ENCODE measurements around the gene CHIC2.

Gene CHIC2

DNA sequence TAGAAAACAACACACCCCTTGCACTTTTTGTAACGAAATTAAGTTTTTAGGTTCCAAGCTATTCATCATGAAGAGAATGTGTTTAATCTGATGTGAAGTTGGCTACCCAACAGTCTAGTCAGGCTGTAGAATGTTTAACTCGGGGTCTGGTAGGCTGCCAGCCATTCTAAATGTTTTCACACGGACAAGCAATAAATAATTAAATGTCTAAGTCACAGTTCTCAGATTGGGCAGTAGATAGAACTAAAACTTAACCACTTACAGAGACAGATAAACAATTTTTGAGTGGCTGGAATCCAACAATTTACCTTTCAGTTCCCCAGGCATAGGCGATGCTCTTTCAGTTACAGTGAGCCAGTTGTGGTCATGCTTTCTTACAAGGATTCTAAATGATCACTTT is 66.5 kb downstream of the CHIC2 start:
- DNase-seq = no peak

DNA sequence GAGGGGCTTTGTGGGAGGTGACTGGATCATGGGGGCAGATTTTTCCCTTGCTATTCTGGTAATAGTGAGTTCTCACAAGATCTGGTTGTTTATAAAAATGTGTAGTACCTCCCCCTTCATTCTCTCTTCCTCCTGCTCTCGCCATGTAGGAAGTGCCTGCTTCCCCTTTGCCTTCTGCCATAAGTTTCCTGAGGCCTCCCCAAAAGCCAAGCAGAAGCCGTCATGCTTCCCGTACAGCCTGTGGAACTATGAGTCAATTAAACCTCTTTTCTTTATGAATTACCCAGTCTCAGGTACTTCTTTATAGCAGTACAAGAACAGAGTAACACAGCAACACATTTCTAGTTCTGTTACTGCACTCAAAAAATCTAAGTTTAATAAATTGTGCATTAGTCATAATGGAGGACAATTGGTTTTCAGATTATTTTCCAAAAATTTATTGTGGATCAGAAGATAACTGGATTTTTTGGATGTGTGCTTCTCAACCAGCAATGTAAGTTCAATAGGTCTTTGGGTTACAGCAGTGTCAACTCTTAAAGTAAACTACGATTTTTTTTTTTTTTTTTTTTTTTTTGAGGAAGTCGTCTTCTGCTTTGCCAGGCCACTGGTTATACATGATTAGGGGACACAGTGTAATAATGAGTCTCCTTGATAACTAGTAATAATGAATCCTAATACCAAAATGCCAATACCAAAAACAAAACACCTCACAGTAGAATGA is 69.9 kb downstream of the CHIC2 start:
- DNase-seq = no peak

DNA sequence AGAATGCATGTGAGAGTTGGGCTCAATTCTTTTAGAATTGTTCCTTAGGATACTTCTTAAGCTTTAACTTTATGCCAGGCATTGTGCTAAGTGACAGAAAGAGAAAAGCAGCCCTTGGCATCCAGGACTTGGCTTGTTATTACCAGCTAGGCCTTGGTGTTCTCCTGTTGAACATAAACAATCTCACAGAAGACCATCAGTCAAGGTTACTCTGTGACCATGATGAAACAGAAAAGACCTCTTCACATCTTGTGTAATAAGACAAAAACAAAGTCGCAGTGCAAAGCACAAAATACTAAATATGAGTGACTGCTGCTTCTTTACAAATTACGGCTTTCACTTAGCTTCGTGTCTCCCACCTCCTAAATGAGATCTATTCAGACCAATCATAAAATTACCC is 71.6 kb downstream of the CHIC2 start:
- DNase-seq = no peak

DNA sequence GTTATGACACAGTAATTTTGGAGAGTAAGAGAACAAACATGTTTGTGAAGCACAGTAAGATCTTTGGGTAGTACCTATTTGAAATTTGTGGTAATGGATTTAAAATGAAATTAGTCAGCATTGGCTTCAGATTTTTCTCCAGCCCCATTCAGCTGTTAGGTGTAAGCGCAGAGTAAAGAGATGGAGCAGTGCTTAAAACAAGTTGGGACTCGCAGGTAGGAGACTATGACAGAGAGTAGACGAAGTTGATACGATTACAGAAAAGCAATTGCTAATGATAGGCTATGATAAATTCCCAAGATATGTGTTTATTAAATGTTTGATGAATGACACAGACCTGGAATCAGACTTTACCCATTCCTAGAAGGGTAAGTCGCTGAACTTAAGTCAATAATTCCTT is 72.6 kb downstream of the CHIC2 start:
- DNase-seq = no peak

DNA sequence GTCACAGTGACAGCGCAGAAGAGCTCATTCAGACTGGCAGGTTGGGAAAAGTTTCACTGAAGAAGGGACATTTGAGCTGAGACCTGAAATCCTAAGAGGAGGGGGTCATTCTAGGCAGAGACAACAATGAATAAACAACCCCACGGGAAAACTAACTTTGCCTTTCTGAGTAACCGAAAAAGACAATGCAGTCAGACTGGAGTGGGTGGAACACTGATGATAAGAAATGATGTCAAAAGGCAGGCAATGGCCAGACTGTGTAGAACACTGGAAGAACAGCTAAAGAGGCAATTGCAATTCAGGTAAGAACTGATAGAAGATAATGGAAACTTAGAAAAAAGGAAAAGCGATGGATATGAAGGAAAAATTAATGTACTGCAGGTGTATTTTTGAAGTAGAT is 73.8 kb downstream of the CHIC2 start:
- DNase-seq = no peak

DNA sequence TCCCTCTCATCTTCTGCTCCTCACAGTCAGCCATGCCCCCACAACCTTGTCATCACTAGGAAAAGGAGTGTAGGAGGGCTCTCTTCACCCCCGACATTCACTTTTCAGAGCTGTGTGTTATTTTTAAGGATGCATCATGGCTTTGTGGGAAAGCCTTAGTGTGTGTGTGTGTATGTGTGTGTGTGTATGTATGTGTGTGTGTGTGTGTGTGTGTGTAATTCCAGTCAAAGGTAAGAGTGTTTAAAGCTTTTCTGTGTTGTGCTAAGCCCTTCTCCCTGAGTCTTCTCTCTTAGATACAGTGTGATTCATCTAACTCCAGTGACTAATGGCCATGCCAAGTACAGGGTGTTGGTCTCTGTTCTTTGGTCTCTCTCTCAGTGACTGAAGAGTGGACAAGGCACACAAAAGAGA is 76.6 kb downstream of the CHIC2 start:
- no peak for DNase-seq

DNA sequence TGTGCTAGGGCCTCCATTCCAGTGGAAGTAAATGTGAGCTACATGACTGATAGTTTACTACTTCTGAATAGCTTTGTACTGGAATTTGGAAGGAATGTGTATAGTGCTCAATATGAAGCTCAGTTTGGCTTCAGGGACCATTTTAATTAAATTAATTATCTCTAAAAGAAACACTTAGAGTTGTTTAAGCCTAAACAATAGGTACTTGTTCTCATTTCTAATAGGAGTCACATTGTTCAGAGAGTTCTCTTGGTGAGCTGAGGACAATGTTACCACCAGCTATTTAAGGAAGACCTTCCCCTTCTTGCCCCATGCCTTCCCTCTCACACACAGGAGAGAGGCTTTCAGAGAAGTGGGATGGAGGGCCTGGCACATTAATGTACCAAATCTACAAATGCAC is 78.3 kb downstream of the CHIC2 start:
- DNase-seq = no peak

DNA sequence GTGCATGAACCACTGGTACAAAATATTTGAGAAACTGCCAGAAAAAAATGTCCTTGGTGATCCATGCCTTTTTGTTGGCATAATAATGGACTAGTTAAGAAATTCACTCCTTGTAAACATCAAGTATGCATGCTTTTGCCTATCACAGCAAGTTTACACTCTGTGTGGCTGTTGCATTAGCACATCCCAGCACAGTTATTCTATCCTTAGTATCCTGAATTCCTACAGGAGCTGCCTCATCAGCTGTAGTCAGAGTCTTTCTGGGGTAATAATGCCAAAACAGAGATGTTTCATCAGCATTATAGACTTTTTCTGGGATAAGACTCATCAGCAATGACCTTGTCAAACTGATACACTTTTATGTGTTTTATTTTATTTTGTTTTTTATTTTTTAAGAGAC is 82.8 kb downstream of the CHIC2 start:
- no peak for DNase-seq

DNA sequence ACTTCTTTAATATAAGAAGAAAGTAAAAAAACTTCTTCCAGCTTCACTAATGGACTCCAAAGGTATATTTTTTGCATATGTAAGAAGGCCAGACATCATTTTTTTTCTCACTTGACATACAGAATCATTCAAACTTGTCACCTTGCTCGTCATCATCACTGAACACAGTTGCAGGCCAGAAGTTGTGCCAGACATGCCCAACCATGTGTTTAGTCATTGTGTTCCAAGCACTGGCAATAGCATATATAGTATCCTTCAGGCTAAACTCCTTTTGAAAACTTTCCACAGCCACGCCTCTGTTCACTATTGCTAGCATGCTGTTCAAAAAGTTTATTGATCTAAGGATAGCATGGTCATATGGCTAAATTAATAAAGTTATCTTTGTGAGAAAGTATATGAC is 83.3 kb downstream of the CHIC2 start:
- no peak for DNase-seq

DNA sequence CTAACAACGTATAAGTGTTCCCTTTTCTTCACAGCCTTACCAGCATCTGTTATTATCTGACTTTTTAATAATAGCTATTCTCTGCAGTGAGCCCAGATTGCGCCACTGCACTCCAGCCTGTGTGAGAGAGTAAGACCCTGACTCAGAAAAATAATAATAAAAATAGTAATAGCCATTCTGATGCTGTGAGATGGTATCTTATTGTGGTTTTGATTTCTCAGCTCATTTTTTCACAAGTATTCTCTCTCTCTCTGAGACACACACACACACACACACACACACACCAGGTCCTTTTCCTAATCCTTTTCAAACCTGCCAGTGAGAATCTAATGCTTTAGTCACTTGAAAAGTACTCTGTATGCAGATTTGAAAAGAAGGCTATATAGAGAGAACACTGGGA is 89.8 kb downstream of the CHIC2 start:
- DNase-seq = no peak

DNA sequence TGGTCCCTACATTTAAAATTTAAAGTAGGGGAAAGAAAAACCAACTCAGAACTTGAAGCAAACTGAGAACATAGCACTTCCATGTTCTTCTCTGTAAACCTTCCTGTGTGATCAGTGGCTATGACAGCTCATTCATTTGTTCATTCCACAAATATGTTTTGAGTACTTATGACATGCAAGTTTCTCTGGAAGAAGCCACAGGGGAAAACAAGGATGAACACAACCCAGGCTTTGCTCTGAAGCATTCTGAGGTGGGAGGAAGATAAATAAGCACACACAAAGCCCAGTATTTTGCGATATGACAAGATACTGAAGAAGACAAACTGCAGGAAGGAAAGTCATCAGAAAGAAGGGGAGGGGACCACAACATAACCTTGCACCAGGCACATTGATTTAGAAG is 96.4 kb downstream of the CHIC2 start:
- DNase-seq = no peak

DNA sequence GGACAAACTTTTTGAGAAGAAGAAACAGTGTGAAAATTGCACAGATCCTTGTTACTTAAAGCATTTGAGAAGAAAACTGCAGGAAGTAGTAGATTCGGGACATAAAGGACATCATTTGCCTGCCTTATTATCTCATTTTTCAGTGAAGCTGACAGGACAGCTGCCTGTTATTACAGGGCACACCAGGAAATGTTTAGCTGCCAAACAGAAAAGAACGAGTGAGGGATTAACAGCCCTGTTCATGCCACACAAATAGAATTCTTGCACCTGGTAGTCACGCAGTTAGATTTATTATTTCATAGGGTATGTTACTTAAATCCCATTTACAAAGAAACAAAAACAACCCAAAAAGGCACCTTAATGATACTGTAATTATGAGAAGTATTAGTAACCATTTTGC is 100.6 kb downstream of the CHIC2 start:
- DNase-seq = no peak

DNA sequence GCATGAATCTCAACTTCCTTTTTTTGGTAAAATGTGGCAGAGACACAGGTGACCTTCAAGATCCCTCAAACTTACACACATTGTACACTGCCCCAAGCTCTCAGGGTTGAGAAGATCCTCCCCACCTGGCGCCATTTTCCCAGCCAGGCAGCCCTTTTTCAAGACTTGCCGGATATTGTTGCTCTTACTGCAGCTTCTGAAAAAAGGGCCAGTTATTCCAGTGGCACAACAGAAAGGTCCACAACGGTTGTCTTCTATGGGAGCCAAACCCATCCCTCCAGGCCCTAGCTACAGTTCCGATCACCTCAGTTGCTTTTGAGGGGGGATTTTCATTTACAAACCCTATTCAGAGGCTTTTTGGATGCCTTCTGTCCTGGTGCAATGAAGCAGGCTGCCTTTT is 101.1 kb downstream of the CHIC2 start:
- no peak for DNase-seq

DNA sequence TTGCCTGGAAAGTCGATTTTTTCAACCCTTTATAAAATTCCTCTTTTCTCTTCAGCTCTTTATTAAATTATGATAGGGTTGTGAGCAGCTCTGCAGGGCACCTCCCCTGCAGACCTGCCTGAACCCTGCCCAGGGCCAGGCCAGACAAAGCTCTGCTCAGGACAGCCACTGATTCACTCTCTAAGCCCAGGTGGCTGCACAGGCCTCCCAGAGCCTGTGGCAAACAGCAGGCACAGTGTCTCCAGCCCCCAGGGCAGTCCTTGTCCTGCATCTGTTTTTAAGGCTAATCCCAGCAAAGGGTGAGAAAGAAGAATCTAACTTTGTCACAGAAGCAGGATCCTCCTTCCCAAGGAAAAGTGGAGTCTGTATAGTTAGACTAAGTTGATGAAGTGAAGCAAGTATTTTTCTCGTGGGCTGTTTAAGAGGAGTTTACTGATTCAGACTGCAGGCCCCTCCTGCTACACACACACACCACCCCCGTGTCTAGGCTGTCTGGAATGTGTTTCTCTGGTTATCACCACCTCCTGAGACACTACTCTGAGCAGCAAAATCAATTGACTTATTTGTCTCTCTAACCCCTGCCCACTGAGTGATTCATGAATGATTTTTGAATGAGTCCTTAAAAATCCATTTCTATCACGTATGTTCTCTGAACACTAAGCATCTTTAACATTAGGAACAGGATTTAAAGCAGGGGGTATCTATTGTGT is 101.7 kb downstream of the CHIC2 start:
- no peak for DNase-seq

DNA sequence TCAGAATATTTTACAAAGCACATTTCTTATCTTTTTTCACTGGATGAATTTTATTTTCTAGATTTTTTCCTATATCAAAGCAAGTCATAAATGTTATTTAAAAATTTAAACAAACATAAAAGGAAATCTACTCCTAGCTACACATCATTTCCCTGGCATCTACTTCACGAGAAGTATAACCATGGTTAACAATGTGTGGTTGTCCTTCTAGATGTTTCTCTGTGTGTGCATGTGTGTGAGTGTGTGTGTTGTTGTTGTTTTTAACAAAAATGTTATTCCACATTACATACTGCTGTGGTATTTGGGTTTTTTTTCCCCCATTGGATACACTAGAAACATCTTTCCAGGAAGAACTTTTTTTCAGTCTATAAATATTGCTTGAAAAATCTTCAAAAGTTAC is 103.1 kb downstream of the CHIC2 start:
- no peak for DNase-seq

DNA sequence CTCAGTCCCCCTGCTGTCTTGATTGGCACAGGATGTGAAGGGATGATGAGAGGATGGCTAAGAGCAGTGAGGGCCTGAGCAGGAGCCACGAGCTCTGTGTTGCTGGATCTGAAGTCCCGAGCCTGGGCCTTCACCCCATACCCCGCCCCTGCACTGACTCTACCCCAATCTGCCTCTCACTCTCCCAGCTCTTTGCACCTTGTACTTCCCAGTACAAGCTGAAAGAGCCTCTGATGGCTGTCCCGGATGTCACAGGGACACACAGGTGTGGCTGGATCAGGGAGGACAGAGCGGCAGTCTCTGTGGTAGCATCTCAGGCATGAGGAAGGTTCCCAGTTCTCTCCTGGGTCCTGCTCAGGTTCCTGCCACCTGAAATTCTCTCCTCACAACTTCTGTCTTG is 103.6 kb downstream of the CHIC2 start:
- no peak for DNase-seq
